Fibroblast of villous mesenchyme (primary cell): ENCODE measurements around the gene BCL2. TPM values are rescaled to one million over a fixed set of nuclear protein-coding genes. Genes with fewer than 3 reads are reported as not detected.
A peak's percentile ranks its signal among the peaks of the same experiment; 100 is the strongest.

Experiments
- DNase-seq: peaks from one replicate; pipeline ENCODE4 v3.0.0-alpha.2; 2010; ENCODE audit warnings: low read depth
- H3K4me3 ChIP-seq: 2 replicates; pipeline ENCODE4 v1.5.1; 2011; ENCODE audit warnings: low read depth, mild to moderate bottlenecking, low read length
- small RNA-seq: library from RNA; depleted of rRNA; stranded (forward); fragments of <200 nt; gene quantifications from one replicate; pipeline ENCODE3, GENCODE V24; 2012
- total RNA-seq: library from RNA; depleted of rRNA; stranded (reverse); fragments of >200 nt; gene quantifications from 2 replicates; pipeline ENCODE4 v1.2.3, GENCODE V29; 2012
- TF ChIP-seq, protein P1 (sequence below): IDR thresholded peaks from 2 replicates; pipeline ENCODE4 v1.5.1; 2012; ENCODE audit warnings: low read depth, mild to moderate bottlenecking, low read length; ENCODE audit not compliant: insufficient read depth

BCL2 gene
- total RNA-seq, 1 donor, result 0.86 TPM

DNA sequence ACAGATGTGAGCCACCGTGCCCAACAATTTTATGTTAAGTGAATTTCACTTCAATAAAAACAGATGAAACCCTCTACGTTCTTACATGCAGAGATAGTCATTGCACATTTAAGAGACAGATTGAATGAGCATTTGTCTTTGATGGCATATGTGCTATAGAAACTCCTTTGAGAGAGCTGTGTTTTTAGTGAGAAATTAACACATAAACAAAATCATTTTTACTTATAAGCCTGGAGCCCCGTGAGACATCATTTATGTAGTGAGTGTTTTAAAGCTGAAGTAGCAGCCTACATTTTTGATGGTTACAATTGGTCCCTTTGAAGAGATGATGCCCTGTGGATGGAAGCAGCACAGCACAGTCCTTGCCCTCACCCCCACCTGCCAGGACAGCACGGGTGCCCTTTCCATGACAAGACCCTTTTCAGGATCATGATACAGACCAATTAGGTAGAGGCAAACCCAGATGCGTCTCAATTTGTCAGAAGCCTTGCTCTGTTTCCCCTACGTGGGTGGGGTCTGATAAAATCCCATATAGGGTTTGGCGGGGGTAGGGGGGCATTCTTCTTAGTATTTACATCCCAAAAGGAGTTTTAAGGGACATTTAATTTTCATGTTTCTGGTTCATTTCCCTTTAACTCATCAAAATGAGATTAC, 237.1 kb downstream of the BCL2 start:
- H3K4me3 ChIP-seq, result no peak overlapping the region
- TF ChIP-seq, protein P1, sequence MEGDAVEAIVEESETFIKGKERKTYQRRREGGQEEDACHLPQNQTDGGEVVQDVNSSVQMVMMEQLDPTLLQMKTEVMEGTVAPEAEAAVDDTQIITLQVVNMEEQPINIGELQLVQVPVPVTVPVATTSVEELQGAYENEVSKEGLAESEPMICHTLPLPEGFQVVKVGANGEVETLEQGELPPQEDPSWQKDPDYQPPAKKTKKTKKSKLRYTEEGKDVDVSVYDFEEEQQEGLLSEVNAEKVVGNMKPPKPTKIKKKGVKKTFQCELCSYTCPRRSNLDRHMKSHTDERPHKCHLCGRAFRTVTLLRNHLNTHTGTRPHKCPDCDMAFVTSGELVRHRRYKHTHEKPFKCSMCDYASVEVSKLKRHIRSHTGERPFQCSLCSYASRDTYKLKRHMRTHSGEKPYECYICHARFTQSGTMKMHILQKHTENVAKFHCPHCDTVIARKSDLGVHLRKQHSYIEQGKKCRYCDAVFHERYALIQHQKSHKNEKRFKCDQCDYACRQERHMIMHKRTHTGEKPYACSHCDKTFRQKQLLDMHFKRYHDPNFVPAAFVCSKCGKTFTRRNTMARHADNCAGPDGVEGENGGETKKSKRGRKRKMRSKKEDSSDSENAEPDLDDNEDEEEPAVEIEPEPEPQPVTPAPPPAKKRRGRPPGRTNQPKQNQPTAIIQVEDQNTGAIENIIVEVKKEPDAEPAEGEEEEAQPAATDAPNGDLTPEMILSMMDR, result no peak
- DNase-seq, result no peak

DNA sequence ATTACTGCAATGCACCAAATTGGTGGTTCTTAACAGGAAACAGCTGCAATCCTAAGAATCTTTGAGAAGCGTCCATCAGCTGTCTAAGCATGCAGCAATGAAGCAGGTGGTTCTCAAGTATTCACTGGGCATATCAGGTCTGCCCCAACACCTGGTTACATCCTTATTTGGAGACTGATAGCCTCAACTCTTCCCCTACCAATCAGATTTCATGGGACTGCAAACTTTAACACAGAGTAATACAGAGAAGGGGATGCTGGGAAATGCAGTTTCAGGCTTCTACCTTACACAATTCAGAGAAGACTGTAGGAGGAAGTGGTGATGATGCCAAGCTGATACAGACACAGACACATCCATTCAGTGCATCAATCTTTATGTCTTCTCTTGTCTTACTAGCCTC, 240.5 kb downstream of the BCL2 start:
- TF ChIP-seq, protein P1, result no peak
- no peak overlapping the region for H3K4me3 ChIP-seq
- no peak for DNase-seq

DNA sequence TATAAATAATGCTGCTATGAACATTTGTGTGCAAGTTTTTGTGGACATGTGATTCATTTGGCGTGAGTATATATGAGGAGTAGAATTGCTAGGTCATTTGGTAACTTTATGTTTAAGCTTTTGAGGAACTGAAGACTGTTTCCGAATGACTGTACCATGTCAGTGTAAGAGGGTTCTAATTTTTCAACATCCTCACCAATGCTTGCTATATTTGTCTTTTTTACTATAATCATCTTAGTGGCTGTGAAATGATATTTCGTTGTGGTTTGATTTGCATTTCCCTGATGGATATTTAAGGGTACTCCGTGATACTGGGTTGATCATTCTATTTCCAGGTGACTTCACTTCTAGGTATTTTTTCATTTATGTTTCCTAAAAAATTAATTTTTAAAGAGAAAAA, 241.1 kb downstream of the BCL2 start:
- no peak overlapping the region for H3K4me3 ChIP-seq
- no peak for DNase-seq
- TF ChIP-seq, protein P1, result no peak

DNA sequence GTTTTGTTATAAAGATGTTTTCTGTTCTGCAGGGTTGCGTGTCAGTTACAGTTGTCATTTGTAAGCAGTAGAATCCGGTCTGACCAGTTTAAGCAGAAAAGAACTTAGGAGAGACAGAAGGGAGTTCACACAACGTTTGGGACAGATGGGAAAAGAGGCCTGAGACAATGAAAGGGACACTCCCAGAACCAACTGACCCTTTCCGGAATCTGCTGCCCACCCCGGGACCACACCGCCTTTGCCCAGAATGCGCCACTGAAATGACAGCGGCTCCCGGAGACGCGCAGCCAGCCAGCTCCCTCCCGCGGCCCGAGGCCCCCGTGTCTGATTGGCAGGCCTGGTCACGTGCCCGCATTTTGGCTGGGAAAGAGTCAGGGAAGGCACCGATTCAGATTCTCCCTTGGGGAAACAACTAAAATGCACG, 244.6 kb downstream of the BCL2 start:
- peak overlapping the region; percentile 50 for H3K4me3 ChIP-seq
- DNase-seq, result peak; percentile 18
- TF ChIP-seq, protein P1, result no peak

DNA sequence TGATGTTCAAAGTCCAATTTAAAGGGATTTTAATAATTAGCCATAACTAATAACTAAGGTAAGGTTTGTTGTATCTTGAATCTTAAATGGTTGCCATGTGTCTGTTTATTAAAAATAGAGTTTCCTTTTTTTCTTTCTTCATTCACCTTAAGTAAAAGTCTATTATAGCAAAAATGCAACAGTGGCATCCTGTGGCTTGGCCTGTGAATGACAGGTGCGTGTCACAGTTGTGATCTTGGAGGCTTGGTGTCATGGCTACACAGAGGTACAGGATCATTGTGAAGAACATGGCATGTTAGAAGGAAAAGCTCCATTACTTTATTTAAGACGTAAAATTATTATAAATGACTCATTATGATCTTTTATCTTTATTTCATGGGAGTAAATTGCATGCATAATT, 246.1 kb downstream of the BCL2 start:
- no peak overlapping the region for H3K4me3 ChIP-seq
- TF ChIP-seq, protein P1, result no peak
- DNase-seq, result no peak

Small RNAs within 50 kb of the gene (small RNA-seq; reads per million reads assigned to genes)
- not detected for gene AC022726.1

Other genes with a start within 250 kb of the BCL2 start
- 26.8 and 31.2 TPM in 2 replicates for gene KDSR, start 47.4 kb upstream of the BCL2 start, total RNA-seq
- gene VPS4B, start 102.7 kb upstream of the BCL2 start, total RNA-seq, result 32.2 and 47.5 TPM in 2 replicates
- not detected in 2 replicates for gene SERPINB5, start 157.2 kb upstream of the BCL2 start, total RNA-seq
- gene SERPINB12, start 222.6 kb upstream of the BCL2 start, total RNA-seq, result not detected in 2 replicates